GM19452 (cell line): Measurements from ENCODE around the gene TMBIM6.
"Not testable (repeated sequence)": the region's sequence is repeated elsewhere in the genome, so short reads cannot be mapped to it uniquely, and the experiment has no call there.

Source experiments
- ATAC-seq: cut with Tn5 transposase; IDR thresholded peaks from one replicate; pipeline ENCODE4 v1.9.1; 2021; ENCODE audit not compliant: unreplicated experiment

Gene TMBIM6

GRCh38 chr12:49728446-49728845 lies 12.9 kb upstream of the TMBIM6 start:
- no peak for ATAC-seq

- no peak for ATAC-seq
Measured at GRCh38 chr12:49730050-49730449, 11.3 kb upstream of the TMBIM6 start.

DNA sequence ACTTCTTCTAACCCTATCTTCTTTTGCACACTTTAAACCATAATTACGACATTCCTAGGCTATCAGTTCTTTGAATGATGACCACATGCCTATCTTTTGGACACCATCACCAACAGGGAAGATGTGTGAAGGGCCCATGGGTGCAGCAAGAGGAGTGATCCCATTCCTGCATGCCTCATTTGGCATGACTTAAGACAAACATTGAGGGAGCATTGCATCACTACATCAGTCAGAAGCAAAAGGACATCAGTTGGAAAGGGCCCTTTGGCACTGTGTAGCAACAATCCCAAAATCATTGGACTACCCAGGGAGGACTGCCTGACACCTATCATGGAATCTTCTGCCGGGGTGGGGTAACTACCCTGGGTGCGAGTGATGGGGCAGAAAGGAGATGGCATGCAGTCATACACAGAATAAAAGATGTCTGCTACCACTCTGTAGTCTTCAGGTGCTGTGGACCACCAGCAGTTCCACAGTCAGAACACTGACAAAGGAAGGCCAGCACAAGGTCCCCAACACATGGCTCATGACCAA lies 10.7 kb upstream of the TMBIM6 start:
- no peak for ATAC-seq

DNA sequence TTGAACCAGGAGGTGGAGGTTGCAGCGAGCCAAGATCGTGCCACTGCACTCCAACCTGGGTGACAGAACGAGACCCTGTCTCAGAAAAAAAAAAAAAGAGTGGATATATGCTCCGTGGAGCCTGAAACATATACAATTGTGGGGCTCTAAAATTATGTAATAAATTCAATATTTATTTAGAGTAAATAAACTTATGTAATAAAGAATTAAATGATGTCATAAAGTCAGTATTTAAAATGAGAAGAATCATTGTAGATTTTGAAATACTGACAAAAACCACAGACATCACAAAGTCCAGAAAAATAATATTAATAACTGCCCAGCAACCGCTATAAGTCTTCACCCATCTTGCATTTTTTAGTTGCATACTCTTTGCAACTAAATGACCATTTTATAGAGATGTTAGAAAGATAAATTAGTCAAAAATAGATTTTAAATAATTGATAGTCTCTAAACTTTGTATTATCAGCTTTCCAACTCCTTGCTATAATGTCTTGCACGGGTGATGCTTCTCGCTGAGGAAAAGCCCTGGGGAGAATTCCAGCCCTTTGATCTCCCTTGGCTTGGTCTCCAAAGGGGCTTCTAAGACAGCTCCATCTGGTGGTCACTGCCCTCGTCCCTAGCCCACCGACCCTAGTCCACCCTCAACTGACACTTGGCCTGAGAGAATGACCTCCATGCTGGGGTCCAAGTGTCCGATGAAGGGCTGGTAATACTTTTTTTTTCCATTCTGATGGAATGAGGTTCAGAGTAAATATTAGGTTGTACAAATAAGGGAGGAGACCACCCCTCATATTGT lies 7.9 kb upstream of the TMBIM6 start:
- ATAC-seq = no peak

DNA sequence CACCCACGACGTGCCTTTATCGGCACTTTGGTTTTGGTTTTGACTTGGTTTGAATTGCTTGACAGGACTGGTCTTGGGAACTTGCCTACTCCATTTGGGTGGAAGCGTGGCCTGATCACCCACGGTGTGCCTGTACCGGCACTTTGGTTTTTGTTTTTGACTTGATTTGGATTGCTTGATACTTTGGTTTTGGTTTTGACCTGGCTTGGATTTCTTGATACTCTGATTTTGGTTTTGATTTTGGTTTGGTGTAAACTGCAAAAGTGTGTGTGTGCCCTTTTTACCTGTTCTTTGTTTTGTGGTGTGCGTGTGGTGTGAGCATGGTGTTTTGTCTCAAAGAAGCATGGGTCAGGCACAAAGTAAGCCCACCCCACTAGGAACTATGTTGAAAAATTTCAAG lies 6.5 kb upstream of the TMBIM6 start:
- ATAC-seq = not testable (repeated sequence)

- ATAC-seq = not testable (repeated sequence)
Measured at GRCh38 chr12:49738721-49739120, 2.6 kb upstream of the TMBIM6 start.

GRCh38 chr12:49740277-49740676 lies 1.1 kb upstream of the TMBIM6 start:
- not testable (repeated sequence) for ATAC-seq

- ATAC-seq = peak; percentile 52
Measured at GRCh38 chr12:49741882-49742620, 694 bp downstream of the TMBIM6 start.

DNA sequence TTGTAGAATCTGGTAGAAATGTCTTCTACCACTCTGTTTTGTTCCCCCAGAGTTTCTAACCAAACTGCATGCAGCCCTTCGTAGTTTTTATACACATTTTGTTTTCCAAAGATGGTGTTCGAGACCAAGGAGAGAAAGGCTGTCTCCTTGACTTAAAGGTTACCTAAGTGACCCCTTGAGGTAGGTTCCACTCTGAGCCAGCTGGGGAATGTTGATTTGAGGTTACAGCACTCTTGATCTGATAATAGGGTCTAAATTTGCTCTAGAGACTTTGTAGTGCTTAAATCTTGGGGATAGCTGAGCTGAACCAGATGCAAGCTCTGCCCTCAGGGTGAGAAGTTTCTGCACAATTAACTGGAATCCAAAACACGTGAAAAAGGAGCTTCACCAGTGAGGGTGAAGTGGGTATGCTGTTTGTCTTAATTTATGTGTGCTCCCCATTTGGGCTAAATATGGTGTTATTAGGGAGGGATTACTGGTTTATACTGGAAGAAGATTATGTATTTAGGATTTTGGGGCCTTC lies 3.1 kb downstream of the TMBIM6 start:
- ATAC-seq = no peak

GRCh38 chr12:49748306-49748705 lies 6.9 kb downstream of the TMBIM6 start:
- no peak for ATAC-seq

GRCh38 chr12:49748800-49749199 lies 7.4 kb downstream of the TMBIM6 start:
- ATAC-seq = no peak

- peak; percentile 54 for ATAC-seq
Measured at GRCh38 chr12:49750027-49750995, 9.0 kb downstream of the TMBIM6 start.

- no peak for ATAC-seq
Measured at GRCh38 chr12:49750996-49751393, 9.6 kb downstream of the TMBIM6 start.

DNA sequence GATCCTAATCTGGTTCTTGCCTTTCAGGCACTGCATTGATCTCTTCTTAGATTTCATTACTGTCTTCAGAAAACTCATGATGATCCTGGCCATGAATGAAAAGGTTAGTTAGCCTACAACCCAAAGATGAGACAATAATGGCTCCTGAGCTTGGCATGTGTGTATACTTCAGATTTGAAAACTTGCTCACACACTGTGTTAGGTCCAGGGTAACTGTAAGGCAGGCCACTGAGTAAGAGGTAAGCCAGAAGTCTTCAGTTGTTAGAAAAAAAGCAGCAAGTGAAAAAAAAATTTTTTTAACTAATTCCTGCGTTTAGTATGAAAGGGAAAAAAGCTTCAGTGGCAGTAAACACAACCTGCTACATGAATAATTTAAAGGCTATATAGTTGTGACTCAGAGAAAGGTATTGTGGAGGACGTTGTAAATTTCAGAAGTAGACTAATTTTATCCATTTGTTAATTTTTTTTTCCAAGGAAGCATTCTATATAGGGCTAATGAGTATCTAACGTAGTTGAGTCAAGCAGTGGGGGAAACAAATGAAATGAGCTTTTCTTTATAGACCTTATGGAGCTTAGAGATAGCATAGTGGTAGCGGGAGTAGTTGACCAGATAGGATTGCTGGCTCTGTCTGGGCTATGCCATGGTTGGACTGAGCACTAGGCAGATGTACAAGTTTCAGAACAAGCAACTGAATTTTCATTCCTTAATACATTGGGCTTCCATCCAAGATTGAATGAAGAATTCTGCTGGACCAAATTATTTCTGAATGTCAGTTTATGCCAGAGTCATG lies 20.5 kb downstream of the TMBIM6 start:
- no peak for ATAC-seq

GRCh38 chr12:49762468-49762847 lies 21.1 kb downstream of the TMBIM6 start:
- no peak for ATAC-seq

DNA sequence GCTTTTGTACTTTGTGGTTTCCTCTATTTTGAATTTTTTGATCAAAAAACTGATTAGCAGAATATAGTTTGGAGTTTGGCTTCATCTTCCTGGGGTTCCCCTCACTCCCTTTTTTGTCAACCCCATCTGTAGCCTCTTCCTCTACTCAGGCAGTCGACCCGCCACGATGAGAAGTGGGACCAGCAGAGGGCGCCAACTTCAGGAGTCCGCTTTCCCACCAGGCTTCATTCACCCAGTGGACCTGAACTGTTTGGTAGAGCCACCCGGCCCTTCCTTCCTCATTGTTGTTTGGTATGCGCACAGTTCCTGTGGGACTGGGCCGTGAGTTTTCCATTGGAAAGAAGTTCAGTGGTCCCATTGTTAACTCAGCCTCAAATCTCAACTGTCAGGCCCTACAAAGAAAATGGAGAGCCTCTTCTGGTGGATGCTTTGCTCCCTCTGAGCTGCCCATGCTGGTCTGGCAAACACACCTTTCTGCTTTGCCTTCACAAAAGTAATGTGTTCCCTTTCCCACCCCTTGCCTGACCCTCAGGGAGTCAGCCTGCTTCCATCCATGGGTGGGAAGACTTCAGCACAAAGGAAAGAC lies 21.7 kb downstream of the TMBIM6 start:
- no peak for ATAC-seq

DNA sequence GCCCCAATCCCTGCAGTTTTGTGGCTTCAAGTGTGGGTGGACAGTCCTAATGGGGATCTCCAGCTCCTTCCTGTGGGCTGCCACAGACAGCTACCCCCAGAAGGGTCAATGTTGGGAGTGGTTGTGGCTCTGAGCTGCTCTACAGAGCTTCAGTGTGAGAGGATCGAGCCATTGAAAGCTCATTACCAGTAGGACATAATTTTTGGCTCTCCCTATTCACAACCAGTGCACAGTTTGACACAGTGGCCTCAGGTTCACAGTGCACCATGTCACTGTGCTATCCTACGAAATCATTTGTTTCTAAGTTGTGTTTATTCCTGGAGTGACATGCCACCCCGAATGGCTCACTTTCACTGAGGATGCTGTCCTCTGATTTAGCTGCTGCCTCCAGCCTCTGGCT lies 22.8 kb downstream of the TMBIM6 start:
- no peak for ATAC-seq

- no peak for ATAC-seq
Measured at GRCh38 chr12:49766115-49766455, 24.7 kb downstream of the TMBIM6 start.

DNA sequence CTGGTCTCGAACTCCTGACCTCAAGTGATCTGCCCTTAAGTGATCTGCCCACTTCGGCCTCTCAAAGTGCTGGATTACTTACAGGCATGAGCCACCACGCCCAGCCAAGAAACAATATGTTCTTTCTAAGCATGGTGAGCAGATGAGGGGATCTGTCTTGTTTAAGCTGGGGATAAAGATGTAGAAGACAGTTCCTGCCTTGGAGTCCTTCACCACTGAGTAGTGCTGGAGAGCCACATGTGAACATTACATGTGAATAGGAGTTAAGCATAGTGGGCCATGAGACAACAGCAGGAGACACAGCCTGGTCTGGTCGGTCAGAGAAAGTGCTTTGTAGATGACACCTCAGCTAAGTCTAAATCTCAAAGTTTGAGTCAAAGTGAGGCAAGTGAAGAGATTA lies 26.0 kb downstream of the TMBIM6 start:
- ATAC-seq = no peak

DNA sequence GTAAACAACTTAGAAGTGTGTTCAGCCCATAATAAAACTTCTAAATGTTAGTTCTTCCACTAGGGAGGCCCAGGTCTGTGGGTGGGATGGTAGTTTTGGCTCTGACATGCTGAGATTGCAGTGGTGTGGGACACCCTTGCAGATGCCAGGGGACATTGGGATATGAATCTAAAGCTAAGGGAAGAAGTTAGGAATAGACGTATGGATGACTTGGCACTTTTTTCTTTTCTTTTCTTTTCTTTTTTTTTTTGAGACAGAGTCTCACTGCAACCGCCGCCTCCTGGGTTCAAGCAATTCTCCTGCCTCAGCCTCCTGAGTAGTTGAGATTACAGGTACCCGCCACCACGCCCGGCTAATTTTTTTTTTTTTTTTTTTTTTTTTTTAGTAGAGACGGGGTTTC lies 31.7 kb downstream of the TMBIM6 start:
- not testable (repeated sequence) for ATAC-seq
